ENCODE measurements around the gene SF1.

Gene SF1

GRCh38 chr11:64759131-64759721 lies 19.1 kb downstream of the SF1 start:
- Histone ChIP-seq H3K4me2 (ENCODE audit: low read depth, low read length, poor library complexity, severe bottlenecking) (no peak overlapping the region), H3K4me1 (ENCODE audit: insufficient read depth, low read length, poor library complexity, severe bottlenecking) (peaks cover 36% of the 10 kb centered on the region)
- TF ChIP-seq EZH2phosphoT487 (IDR thresholded peaks at IDR 0.05; ENCODE audit: borderline replicate concordance) (no peak), CTCF (conservative IDR thresholded peaks at IDR 0.05; ENCODE audit: low read length) (no peak)

GRCh38 chr11:64758330-64759079 lies 19.8 kb downstream of the SF1 start:
- Histone ChIP-seq H2AFZ (ENCODE audit: low read length) (no peak overlapping the region), H3K4me1 (ENCODE audit: insufficient read depth, low read length, poor library complexity, severe bottlenecking) (peaks cover 29% of the 10 kb centered on the region)

More at GRCh38 chr11:64759131-64759721, 19.1 kb downstream of the SF1 start:
- Histone ChIP-seq H3K9me2 (replicated peaks; ENCODE audit: low read depth, low read length) (no peaks in the 10 kb centered on the region), H3K79me2 (ENCODE audit: insufficient read depth, low read length) (peaks cover 16% of the 10 kb centered on the region; the same call in 1 of the 2 replicates), H3K4me3 (ENCODE audit: low read length, poor library complexity, severe bottlenecking) (no peak overlapping the region), H3K36me3 (ENCODE audit: insufficient read depth, low read length) (peaks cover 20% of the 10 kb centered on the region; the same call in 1 of the 2 replicates), H2AFZ (ENCODE audit: low read length) (no peak overlapping the region), H3K9ac (ENCODE audit: low read depth, low read length, poor library complexity, severe bottlenecking) (no peak overlapping the region), H3K9me3 (ENCODE audit: insufficient read depth, low read depth, low read length) (no peaks in the 10 kb centered on the region), H3F3A (ENCODE audit: low read depth) (peaks cover 13% of the 10 kb centered on the region), H3K27me3 (ENCODE audit: insufficient read depth, low read length, poor library complexity, severe bottlenecking) (no peaks in the 10 kb centered on the region), H4K20me1 (ENCODE audit: insufficient read depth, low read length, poor library complexity, severe bottlenecking) (peaks cover 31% of the 10 kb centered on the region)

More at GRCh38 chr11:64758330-64759079, 19.8 kb downstream of the SF1 start:
- Histone ChIP-seq H3K4me2 (ENCODE audit: low read depth, low read length, poor library complexity, severe bottlenecking) (no peak overlapping the region), H3F3A (ENCODE audit: low read depth) (peaks cover 5% of the 10 kb centered on the region), H3K9me3 (ENCODE audit: insufficient read depth, low read depth, low read length) (no peaks in the 10 kb centered on the region), H3K27me3 (ENCODE audit: insufficient read depth, low read length, poor library complexity, severe bottlenecking) (no peaks in the 10 kb centered on the region), H3K36me3 (ENCODE audit: insufficient read depth, low read length) (peaks cover 13% of the 10 kb centered on the region; the same call in 1 of the 2 replicates), H3K4me3 (ENCODE audit: low read length, poor library complexity, severe bottlenecking) (no peak overlapping the region), H3K9ac (ENCODE audit: low read depth, low read length, poor library complexity, severe bottlenecking) (no peak overlapping the region), H3K79me2 (ENCODE audit: insufficient read depth, low read length) (peaks cover 9% of the 10 kb centered on the region; the same call in 1 of the 2 replicates), H4K20me1 (ENCODE audit: insufficient read depth, low read length, poor library complexity, severe bottlenecking) (peaks cover 24% of the 10 kb centered on the region), H3K9me2 (replicated peaks; ENCODE audit: low read depth, low read length) (no peaks in the 10 kb centered on the region)
- TF ChIP-seq CTCF (conservative IDR thresholded peaks at IDR 0.05; ENCODE audit: low read length) (no peak), EZH2phosphoT487 (IDR thresholded peaks at IDR 0.05; ENCODE audit: borderline replicate concordance) (no peak)
